HG02885 (cell line): ENCODE results near the gene BCAR3.

ENCODE experiments used
- ATAC-seq: cut with Tn5 transposase; IDR thresholded peaks from one replicate; pipeline ENCODE4 v1.9.1; 2021; ENCODE audit warnings: mild to moderate bottlenecking; ENCODE audit not compliant: unreplicated experiment, poor library complexity

Gene BCAR3

GRCh38 chr1:93681101-93681988 lies at the start of gene BCAR3:
Gene BCAR3 (minus strand): TSS chr1:93681837. CDS start chr1:93674930, 6,907 bp downstream.
- peak; percentile 81 for ATAC-seq

GRCh38 chr1:93730621-93731020 lies 49.0 kb upstream of the BCAR3 start:
- ATAC-seq = no peak

DNA sequence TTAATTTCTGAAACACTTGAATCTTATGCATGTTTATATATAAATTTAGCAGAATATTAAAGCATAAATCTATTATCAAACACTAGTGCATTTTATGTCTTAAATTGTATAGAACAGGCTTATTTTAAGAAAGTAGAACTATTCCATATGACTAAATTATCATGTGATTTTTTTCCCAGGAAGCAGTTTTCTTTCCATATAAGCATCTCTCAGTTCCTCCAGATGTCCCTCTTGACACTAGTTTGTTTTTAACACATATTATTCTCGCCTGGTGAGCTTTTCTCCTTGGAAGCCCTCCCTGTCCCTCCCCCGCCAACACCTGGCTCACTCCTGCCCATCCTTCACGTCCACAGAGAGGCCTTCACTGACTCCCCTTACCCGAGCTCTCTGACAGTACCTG lies 48.3 kb upstream of the BCAR3 start:
- ATAC-seq = no peak

DNA sequence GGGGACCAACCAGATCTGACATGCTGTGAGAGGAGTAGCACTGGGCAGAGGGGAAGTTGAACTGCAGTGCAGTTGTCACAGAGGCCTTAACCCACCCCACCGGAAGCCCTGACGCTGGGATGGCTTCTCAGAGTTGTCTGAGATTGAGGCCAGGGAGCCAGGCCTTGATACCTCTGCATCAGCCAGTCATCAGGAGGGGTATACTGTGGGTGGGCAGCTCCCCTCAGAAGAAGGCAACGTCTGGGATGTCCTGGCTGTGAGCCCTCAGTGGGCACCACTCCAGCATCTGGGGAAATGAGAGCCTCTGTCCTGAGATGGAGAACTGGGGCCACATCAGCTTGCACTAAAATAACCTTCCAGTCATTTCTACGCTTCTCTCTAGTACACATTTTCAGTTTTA lies 47.9 kb upstream of the BCAR3 start:
- peak; percentile 73 for ATAC-seq

- no peak for ATAC-seq
Observed at GRCh38 chr1:93728480-93729131, 47.0 kb upstream of the BCAR3 start.

DNA sequence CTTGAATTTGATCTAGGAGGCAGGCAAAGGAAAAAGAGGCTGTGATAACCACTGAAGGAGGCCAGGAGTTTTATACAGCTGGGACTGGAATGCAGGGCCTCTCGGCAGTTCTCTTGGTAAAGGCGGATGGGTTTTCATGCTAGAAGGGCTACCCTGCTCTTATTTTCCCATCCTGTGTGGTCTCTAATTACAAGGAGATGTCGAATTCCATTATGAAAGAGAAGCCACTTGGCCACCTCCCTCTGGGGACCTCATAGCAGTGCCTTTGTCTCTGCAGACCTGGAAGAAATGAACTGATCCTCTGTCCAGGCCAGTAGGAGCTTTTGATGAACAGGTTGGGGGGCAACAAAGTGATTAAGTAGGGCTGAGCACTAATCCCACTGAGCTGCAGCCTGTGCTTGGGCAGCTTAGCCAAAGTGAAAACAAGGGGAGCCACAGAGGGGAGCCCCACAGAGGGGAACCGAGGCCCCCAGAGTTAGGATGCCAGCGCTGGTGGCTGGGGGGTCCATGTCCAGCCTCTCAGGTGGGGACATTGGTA lies 42.2 kb upstream of the BCAR3 start:
- ATAC-seq = no peak

- ATAC-seq = no peak
Observed at GRCh38 chr1:93723110-93723509, 41.5 kb upstream of the BCAR3 start.

DNA sequence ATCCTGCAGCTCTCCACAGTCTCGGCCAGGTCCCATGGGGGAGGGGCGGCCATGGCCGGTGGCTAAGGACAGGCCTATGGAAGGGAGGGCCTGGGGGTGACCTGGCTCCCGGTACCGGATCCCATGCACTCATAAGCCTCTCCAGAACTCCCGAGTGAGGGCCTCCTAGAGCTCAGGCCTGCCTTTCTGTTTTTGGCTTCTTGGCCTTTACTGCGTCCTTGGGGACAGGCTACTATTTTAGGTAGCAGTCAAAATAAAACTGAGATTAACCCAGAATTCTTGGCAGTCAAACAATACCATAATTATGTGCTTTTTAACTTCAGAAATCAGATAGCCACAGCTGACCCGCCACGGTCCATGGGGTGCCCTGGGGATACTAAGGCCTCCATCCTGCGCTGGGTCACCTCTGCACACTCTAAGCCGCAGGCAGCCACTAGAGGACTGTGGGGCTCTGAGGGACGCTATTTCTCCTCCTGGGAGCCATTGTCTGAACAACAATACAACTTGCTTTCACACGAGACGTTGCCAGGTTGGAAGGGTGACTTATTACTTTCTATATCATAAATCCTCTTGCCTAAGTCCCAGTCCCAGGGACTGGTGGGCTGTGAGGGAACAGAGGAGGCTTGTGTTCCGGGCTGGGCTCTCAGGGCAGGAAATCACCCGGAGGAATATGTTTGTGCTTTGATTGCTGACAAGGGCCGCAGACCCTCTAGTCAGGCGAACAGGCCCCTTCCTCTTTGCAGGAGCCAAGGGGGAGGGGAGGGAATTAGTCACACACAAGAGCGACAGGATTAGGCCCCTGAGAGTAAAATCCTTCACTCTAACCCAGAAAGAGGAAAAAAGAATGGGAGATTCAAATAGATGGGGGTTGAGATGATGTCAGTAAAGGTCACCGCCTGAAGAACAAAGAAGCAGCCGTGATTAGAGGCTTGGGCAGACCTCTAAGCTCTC lies 40.7 kb upstream of the BCAR3 start:
- no peak for ATAC-seq

- no peak for ATAC-seq
Observed at GRCh38 chr1:93720956-93721626, 39.5 kb upstream of the BCAR3 start.

DNA sequence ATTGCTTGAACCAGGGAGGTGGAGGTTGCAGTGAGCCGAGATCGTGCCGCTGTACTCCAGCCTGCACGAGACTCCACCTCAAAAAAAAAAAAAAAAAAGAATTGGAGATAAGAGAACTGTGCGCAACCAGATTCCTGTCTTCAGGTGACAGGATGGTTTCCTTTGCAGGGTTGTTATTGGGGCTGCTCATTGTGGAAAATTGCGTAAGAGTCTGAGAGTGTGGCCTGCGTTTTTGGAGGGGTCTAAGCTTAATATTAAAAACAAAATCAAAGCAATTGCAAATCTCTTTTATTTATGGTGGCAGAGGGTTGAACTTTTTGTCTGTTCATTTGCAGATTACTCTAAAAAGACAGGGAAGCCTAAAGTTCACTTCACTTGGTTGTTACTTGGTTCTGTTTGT lies 36.0 kb upstream of the BCAR3 start:
- no peak for ATAC-seq

DNA sequence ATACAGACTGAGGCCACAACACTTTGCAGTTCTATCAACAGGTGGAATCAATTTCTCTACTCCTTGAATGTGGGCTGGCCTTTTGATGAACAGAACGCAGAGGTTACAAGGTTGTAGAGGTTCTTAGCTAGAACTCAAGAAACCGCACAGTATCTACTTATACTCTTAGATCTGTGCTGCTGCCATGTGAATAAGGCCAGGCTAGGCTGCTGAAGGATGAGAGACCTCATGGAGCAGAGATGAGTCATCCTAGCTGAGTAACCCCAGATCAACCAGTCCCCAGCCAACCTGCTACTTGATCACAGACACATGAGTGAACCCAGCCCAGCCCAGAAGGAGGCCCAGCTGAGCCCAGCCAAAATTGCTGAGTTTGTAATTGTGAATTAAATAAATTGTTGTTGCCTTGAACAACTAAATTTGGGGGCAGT lies 35.3 kb upstream of the BCAR3 start:
- ATAC-seq = peak; percentile 62

- ATAC-seq = no peak
Observed at GRCh38 chr1:93716163-93716562, 34.5 kb upstream of the BCAR3 start.

DNA sequence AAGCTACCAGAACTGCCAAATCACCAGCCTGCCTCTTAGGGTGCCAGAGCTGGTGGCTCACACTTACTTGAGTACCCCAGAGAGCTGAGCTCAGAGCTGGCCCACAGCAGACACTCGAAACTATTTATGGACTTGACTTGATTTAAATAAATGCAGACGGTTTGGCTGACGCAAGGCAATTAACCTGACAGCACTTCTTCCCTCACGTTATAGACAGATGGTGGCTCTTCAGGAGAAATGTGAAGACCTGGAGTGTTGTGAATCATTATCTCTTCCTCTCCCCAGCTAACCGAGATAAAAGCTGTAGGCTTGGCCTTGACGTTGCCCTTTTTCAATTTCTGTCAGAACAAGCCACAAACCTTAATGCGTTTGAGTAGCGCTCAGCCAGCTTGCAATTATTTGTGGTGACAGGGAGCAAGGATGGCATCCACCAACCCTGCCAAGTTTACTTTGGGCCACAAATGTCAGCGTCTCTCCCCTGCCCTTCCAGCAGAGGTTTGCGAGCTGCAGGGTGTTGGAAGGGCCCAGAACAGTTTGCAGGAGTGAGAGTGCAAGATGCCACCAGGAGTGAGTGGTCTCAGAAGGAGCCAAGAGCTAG lies 34.0 kb upstream of the BCAR3 start:
- ATAC-seq = peak; percentile 45

GRCh38 chr1:93714356-93714755 lies 32.7 kb upstream of the BCAR3 start:
- ATAC-seq = no peak

DNA sequence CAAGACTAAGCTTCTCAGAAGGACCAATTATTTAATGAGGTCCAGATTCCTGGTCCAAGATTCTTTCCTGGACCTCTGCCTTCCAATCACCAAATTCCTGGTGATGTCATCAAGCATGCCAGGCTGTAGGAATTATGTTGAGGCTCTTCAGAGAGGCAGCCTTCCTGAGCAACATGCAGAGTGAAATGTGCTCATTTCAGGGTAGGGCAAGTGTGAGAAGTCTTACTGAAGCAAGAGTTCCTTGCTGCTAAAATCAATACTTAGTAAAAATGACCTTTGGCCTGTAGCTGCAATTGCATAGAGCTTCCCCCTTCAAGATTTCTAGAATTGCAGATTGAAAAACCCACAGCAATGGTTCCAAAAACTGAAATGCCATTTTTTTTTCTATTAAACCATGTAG lies 31.7 kb upstream of the BCAR3 start:
- ATAC-seq = no peak

GRCh38 chr1:93712741-93713140 lies 31.1 kb upstream of the BCAR3 start:
- ATAC-seq = no peak

GRCh38 chr1:93710499-93711453 lies 29.1 kb upstream of the BCAR3 start:
- ATAC-seq = no peak

DNA sequence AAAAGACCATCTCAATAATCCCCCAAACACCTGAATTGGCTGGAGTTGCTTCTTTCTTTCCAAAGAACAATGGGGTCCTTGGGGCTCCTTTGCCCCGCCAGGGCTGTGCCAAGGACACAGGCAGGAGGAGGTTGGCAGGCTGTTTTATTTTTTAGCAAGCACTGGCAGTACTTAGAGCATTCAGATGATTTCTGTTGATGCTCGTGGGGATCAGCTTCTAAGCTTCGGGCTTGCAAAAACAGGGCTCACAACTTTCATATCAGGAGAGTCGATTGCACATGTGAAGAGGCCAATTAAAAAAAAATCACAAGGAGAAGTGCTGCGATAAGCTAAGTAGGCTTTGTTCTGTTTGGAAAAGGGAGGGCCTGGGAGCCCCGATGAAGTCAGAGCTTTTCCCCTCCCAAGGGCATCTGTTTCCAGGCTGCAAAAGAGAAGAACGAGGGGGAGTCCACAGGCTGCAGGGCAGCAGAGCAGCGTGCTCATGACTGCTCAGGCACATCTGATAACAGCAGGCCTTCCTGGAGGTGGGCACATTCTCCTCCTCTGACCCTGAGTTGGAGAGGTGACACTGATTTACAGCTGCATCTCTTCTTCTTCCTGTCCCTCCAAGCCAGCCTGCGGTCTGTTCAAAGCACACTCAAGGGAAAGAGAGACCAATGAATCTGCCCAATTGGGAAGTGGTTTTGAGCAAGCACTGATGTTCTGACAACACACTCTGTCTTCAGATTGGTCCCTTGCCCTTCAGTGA lies 27.3 kb upstream of the BCAR3 start:
- no peak for ATAC-seq
